Stimulated activated CD8-positive, alpha-beta memory T cell treated with anti-CD3 and anti-CD28 coated beads, Interleukin-15, amount 100 ng/mL, for 1 hour (primary cell): Measurements from ENCODE around the gene STAT5A.
"Not testable (repeated sequence)": the region's sequence is repeated elsewhere in the genome, so short reads cannot be mapped to it uniquely, and the experiment has no call there.

Experiments used
- DNase-seq: peaks from one replicate; pipeline ENCODE4 v3.0.0-alpha.2; 2020; ENCODE audit warnings: low read depth

Gene STAT5A

GRCh38 chr17:42285346-42286050 is 2.8 kb upstream of the STAT5A start:
- no peak for DNase-seq

GRCh38 chr17:42286411-42287221 is 1.7 kb upstream of the STAT5A start:
- DNase-seq, result no peak

GRCh38 chr17:42287305-42287976 is 857 bp upstream of the STAT5A start:
- no peak for DNase-seq

- DNase-seq, result no peak
These were observed 709 bp downstream of the STAT5A start for GRCh38 chr17:42288803-42289610.

GRCh38 chr17:42289611-42290181 is 1.4 kb downstream of the STAT5A start:
- no peak for DNase-seq

- DNase-seq, result no peak
These were observed 2.3 kb downstream of the STAT5A start for GRCh38 chr17:42290577-42290976.

DNA sequence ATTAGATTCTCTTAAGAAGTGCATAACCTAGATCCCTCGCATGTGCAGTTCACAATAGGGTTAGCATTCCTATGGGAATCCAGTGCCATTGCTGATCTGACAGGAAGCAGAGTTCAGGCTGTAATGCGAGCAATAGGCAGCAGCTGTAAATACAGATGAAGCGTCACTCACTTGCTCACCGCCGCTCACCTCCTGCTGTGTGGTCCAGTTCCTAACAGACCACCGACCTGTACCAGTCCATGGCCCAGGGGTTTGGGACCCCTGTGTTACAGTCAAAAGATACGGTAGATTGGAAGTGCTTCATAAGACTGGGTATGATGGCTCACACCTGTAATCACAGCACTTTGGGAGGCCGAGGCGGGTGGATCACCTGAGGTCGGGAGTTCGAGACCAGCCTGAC is 2.8 kb downstream of the STAT5A start:
- no peak for DNase-seq

DNA sequence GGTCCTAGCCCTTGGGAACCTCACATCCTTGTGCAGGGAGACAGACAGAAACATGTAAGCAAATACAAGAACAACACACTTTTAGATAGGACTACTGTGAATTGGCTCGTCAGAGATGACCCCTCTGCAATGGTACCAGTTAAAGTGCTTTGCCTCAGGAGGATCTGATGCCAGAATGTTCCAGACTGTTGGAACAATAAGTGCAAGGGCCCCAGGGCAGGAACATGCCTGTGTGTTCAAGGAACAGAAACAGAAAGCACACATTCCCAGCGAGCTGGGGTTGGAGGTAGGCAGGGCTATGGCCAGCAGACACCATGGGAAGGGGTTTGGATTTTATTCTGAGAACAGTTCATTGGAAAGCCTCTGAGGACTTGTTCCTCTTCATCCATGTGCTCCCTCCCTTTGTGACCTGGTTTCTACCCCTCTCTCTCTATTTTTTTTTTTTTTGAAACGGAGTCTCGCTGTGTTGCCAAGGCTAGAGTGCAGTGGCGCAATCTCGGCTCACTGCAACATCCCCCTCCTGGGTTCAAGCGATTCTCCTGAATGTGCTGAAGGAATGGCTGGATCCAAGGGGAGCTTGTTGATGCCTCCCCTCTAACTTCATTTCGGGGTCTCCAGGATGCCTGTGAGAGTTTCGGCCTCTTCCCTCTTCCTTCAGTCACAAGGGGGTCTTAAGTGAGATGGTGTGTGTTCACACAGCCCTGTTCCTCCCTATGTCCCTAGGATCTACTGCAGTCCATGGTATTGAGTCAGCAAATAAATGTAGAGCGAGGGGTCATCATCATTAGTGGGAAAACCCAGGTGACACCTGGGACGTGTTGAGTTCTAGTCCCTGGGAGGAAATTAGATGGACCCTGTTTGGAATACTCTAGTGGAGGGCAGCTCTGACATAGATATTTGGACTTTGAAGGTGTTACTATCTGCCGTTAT is 6.4 kb downstream of the STAT5A start:
- no peak for DNase-seq

DNA sequence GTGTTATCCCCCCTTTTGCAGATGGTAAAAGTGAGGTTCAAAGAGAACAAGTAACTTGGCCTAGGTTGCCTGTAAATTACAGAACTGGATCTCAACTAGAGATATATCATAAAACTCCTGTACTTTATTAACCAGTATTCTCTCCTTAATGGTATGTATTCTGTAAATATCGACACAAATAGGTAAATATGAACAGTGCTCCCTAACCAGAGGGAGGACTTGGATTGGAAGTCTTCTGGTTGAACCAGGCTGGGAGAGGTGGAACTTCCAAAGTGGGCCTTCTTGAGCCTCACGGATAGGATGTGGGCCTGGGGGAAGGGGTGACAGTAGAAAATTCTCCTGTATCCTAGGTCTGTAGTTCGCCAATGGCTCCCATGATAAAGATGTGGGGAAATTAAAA is 7.7 kb downstream of the STAT5A start:
- DNase-seq, result no peak

- not testable (repeated sequence) for DNase-seq
These were observed 9.5 kb downstream of the STAT5A start for GRCh38 chr17:42297775-42298174.

DNA sequence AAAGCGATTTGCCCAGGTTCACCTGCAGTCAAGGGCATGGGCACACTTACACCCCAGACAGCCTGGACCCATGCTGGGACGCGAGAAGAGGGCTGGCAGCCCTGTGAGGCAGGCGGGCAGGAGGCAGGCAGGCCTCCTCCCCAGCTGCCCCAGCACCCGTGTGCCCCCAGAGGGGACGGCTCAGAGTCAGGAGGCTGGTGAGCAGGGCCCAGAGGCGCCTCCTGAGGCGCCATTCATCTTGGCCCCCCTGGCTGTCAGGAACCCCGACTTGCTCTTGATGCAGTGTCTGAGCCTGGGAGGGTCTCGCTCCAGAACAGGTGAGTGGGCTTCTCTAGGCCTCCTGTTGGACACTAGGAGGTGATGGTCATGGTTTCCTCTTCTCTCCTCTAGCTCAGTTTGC is 11.1 kb downstream of the STAT5A start:
- not testable (repeated sequence) for DNase-seq

- DNase-seq, result not testable (repeated sequence)
These were observed 11.6 kb downstream of the STAT5A start for GRCh38 chr17:42299913-42300312.

DNA sequence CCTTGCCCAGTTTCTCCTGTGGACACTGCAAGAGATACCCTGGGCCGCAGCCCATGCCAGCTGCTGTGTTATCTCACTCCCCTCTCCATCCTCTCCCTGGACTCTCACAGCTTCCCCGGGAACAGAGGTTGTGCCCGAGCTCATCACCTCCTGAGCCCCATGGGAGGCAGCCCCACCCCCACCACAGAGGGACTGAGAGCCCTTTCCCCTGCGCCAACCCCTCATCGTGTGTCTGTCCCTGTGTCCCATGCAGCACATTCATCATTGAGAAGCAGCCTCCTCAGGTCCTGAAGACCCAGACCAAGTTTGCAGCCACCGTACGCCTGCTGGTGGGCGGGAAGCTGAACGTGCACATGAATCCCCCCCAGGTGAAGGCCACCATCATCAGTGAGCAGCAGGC is 12.7 kb downstream of the STAT5A start:
- no peak for DNase-seq

GRCh38 chr17:42303694-42304093 is 15.4 kb downstream of the STAT5A start:
- no peak for DNase-seq

DNA sequence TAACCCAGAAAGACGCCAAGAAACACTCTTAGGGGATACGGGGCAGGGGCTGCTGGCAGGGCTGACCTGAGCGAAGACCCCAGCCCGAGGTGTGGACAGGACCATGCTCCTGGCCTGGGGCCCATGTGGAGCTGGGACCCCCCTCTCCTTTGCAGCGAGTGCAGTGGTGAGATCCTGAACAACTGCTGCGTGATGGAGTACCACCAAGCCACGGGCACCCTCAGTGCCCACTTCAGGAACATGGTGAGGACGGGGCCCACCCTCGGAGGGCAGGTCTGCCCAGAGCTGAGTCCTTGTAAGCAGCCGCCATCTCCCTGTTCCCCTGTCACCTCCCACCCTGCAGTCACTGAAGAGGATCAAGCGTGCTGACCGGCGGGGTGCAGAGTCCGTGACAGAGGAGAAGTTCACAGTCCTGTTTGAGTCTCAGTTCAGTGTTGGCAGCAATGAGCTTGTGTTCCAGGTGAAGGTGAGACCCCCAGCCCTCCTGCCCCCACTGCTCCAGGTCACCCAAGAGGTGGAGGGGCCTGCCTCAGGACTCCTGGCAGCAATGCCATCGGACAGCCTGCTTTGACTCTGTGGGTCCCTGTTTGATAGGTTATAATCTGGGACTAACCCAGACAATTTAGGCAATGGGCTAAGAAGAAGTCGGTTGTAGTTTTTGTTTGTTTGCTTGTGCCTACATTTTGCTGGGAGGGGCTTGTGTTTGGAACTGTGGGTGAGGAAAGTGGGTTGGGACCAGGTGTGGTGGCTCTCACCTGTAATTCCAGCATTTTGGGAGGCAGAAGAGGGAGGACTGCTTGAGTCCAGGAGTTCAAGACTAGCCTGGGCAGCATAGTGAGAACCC is 16.1 kb downstream of the STAT5A start:
- no peak for DNase-seq

- not testable (repeated sequence) for DNase-seq
These were observed 16.7 kb downstream of the STAT5A start for GRCh38 chr17:42305031-42305330.

DNA sequence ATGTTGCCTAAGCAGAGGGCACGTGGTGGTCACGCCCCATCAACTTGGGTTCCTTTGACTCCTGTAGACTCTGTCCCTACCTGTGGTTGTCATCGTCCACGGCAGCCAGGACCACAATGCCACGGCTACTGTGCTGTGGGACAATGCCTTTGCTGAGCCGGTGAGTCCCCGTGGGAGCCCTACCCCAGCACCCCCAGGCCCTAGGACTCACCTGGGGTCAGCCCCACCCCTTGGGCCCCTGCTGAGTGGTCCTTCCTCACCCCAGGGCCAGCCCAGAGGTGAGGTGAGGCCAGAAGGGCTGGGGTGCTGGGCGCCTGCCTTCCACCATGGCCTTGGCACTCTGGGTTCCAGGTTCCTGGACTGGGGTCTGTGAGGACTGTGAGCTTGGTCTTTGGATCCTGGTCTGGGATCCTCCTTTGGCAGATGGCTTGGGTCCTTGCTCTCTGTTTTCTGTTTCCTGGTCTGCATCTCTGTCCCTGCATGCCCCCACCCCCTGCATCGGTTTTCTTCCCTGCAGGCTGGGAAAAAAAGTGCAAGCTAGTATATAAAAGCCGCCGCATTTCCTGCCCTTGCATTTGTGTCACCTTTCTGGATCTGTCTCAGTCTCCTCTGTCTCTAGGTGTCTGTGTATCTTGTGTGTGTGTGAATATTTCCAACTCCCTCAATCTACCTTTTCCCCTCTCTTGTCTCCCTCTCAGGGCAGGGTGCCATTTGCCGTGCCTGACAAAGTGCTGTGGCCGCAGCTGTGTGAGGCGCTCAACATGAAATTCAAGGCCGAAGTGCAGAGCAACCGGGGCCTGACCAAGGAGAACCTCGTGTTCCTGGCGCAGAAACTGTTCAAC is 17.5 kb downstream of the STAT5A start:
- no peak for DNase-seq

DNA sequence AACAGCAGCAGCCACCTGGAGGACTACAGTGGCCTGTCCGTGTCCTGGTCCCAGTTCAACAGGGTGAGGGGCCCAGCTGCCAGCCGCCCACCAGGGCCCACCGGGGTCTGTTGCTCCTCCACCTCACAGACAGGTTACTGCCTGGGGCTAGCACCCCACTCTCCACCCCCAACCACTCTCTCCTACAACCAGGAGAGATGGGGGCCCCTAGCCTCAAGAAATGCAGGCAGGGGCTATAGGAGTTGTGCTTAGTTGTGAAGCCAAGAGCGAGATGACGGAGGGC is 18.0 kb downstream of the STAT5A start:
- DNase-seq, result no peak

- DNase-seq, result no peak
These were observed 19.1 kb downstream of the STAT5A start for GRCh38 chr17:42307362-42307927.
